ENCODE data around the gene LRRC30.

The LRRC30 gene

GRCh38 chr18:7267973-7268372 lies 37.1 kb downstream of the LRRC30 start:
- Histone ChIP-seq H2BK120ac (ENCODE audit: low read depth, low read length) (no peak overlapping the region), H3K79me1 (replicated peaks; ENCODE audit: low read length, poor library complexity, severe bottlenecking) (no peaks in the 10 kb centered on the region), H2BK5ac (ENCODE audit: low read depth, low read length, poor library complexity, severe bottlenecking) (no peak overlapping the region), H3K18ac (ENCODE audit: low read depth in 1 of 2, low read length in 2 of 2) (no peak overlapping the region), H3K9ac (ENCODE audit: low read length) (no peak overlapping the region), H2AFZ (ENCODE audit: low read depth, low read length) (no peak overlapping the region), H3K14ac (ENCODE audit: low read length in 2 of 2) (no peak overlapping the region), H2AK5ac (ENCODE audit: low read length, severe bottlenecking) (no peak overlapping the region), H2BK15ac (ENCODE audit: low read depth, poor library complexity, severe bottlenecking) (no peak overlapping the region), H3K23ac (ENCODE audit: low read length in 2 of 2) (no peak overlapping the region), H3K36me3 (ENCODE audit: control insufficient read depth in 1 of 2, insufficient read depth in 2 of 2, low read depth in 1 of 2, low read length in 2 of 2) (no peaks in the 10 kb centered on the region), H3K9me3 (ENCODE audit: control insufficient read depth, low read length) (no peaks in the 10 kb centered on the region), H3K27ac (ENCODE audit: low read length, poor library complexity, severe bottlenecking) (no peak overlapping the region), H3K27me3 (ENCODE audit: control insufficient read depth in 1 of 2, insufficient read depth in 1 of 2, low read length in 2 of 2) (no peaks in the 10 kb centered on the region), H3K4me1 (ENCODE audit: control insufficient read depth, insufficient read depth, low read depth, low read length) (peaks cover 4% of the 10 kb centered on the region), H3K4me2 (ENCODE audit: low read length, poor library complexity, severe bottlenecking) (no peak overlapping the region), H2BK12ac (ENCODE audit: low read length in 2 of 2) (no peak overlapping the region), H3K4ac (ENCODE audit: low read depth in 1 of 2, low read length in 2 of 2) (no peak overlapping the region), H4K8ac (ENCODE audit: low read length) (no peak overlapping the region), H3K4me3 (ENCODE audit: insufficient read depth in 1 of 2, low read depth in 1 of 2, low read length in 2 of 2) (no peak overlapping the region), H4K91ac (ENCODE audit: low read length) (no peak overlapping the region)
- no peak for DNase-seq
- 90% methylated on average over 2 of the region's 3 CpGs for WGBS

GRCh38 chr18:7269942-7270341 lies 39.1 kb downstream of the LRRC30 start:
- Histone ChIP-seq H3K27me3 (ENCODE audit: control insufficient read depth in 1 of 2, insufficient read depth in 1 of 2, low read length in 2 of 2) (no peaks in the 10 kb centered on the region), H3K18ac (ENCODE audit: low read depth in 1 of 2, low read length in 2 of 2) (no peak overlapping the region), H2AFZ (ENCODE audit: low read depth, low read length) (no peak overlapping the region), H3K36me3 (ENCODE audit: control insufficient read depth in 1 of 2, insufficient read depth in 2 of 2, low read depth in 1 of 2, low read length in 2 of 2) (no peaks in the 10 kb centered on the region), H2BK15ac (ENCODE audit: low read depth, poor library complexity, severe bottlenecking) (no peak overlapping the region), H3K4me3 (ENCODE audit: insufficient read depth in 1 of 2, low read depth in 1 of 2, low read length in 2 of 2) (no peak overlapping the region), H2BK12ac (ENCODE audit: low read length in 2 of 2) (no peak overlapping the region), H3K9me3 (ENCODE audit: control insufficient read depth, low read length) (no peaks in the 10 kb centered on the region), H3K27ac (ENCODE audit: low read length, poor library complexity, severe bottlenecking) (no peak overlapping the region), H3K4me2 (ENCODE audit: low read length, poor library complexity, severe bottlenecking) (no peak overlapping the region), H2BK5ac (ENCODE audit: low read depth, low read length, poor library complexity, severe bottlenecking) (no peak overlapping the region), H3K79me1 (replicated peaks; ENCODE audit: low read length, poor library complexity, severe bottlenecking) (no peaks in the 10 kb centered on the region), H3K4ac (ENCODE audit: low read depth in 1 of 2, low read length in 2 of 2) (no peak overlapping the region), H3K14ac (ENCODE audit: low read length in 2 of 2) (no peak overlapping the region), H2AK5ac (ENCODE audit: low read length, severe bottlenecking) (no peak overlapping the region), H4K91ac (ENCODE audit: low read length) (no peak overlapping the region), H3K9ac (ENCODE audit: low read length) (no peak overlapping the region), H3K4me1 (ENCODE audit: control insufficient read depth, insufficient read depth, low read depth, low read length) (peaks cover 9% of the 10 kb centered on the region), H3K23ac (ENCODE audit: low read length in 2 of 2) (no peak overlapping the region), H2BK120ac (ENCODE audit: low read depth, low read length) (no peak overlapping the region), H4K8ac (ENCODE audit: low read length) (no peak overlapping the region)
- WGBS = 81% methylated on average over 6 of the region's 6 CpGs
- no peak for DNase-seq

DNA sequence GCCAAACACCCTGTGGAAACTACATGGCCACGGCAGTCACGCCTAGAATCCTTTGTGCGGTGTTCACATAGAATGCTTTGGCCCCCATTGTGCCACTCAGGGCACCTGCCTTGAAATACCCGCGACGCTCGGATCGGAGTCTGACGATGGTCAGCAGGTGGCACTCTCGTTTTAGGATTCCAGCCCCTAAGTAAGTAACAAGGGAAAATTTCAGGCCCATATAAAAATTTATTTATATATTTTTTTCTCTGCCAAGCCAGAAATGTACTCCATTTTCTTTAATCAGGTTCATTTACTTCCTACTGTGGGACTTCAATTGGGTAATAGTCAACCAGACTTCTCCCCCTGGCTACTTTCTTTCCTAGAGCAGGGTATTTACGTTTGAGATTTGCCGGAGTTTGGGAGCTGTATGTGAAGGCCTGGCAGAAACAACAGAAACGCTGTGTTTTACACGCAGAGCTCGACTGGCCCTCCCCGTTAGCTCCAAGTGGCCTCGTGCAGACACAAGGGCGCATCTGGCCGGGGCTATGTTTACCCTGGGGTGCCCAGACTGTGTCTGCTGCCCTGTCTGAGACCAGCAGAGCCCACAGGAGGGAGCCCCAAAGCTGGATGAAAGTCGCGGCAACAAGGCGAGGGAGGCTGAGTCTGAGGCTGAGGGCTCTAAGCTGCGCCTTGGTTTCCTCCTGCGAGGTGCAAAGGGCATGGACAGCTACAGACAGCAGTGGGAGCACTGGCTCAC lies 41.6 kb downstream of the LRRC30 start:
- H4K91ac ChIP-seq (ENCODE audit: low read length) = no peak overlapping the region
- H3K23ac ChIP-seq (ENCODE audit: low read length in 2 of 2) = no peak overlapping the region
- H3K9ac ChIP-seq (ENCODE audit: low read length) = peak overlapping the region; percentile 55
- peak; percentile 63 for DNase-seq
- H2AFZ ChIP-seq (ENCODE audit: low read depth, low read length) = peak overlapping the region; percentile 18
- peak overlapping the region; percentile 59 for H4K8ac ChIP-seq (ENCODE audit: low read length)
- no peak overlapping the region for H2BK5ac ChIP-seq (ENCODE audit: low read depth, low read length, poor library complexity, severe bottlenecking)
- no peaks in the 10 kb centered on the region for H3K36me3 ChIP-seq (ENCODE audit: control insufficient read depth in 1 of 2, insufficient read depth in 2 of 2, low read depth in 1 of 2, low read length in 2 of 2)
- H2BK120ac ChIP-seq (ENCODE audit: low read depth, low read length) = no peak overlapping the region
- no peaks in the 10 kb centered on the region for H3K9me3 ChIP-seq (ENCODE audit: control insufficient read depth, low read length)
- no peak overlapping the region for H3K4me3 ChIP-seq (ENCODE audit: insufficient read depth in 1 of 2, low read depth in 1 of 2, low read length in 2 of 2)
- H3K79me1 ChIP-seq (replicated peaks; ENCODE audit: low read length, poor library complexity, severe bottlenecking) = no peaks in the 10 kb centered on the region
- H3K27ac ChIP-seq (ENCODE audit: low read length, poor library complexity, severe bottlenecking) = peak overlapping the region; percentile 13
- H3K14ac ChIP-seq (ENCODE audit: low read length in 2 of 2) = no peak overlapping the region
- H2BK12ac ChIP-seq (ENCODE audit: low read length in 2 of 2) = no peak overlapping the region
- peak overlapping the region; percentile 17 for H3K4me2 ChIP-seq (ENCODE audit: low read length, poor library complexity, severe bottlenecking)
- no peak overlapping the region for H2AK5ac ChIP-seq (ENCODE audit: low read length, severe bottlenecking)
- H3K4ac ChIP-seq (ENCODE audit: low read depth in 1 of 2, low read length in 2 of 2) = no peak overlapping the region
- WGBS = 43% methylated on average over 21 of the region's 24 CpGs
- H2BK15ac ChIP-seq (ENCODE audit: low read depth, poor library complexity, severe bottlenecking) = peak overlapping the region; percentile 34
- peak overlapping the region in 1 of 2 experiments; percentile 44 for H3K18ac ChIP-seq (ENCODE audit: low read depth in 1 of 2, low read length in 2 of 2)
- peaks cover under 1 to 3% of the 10 kb centered on the region in 2 experiments for H3K27me3 ChIP-seq (ENCODE audit: control insufficient read depth in 1 of 2, insufficient read depth in 1 of 2, low read length in 2 of 2)
- peaks cover 9% of the 10 kb centered on the region for H3K4me1 ChIP-seq (ENCODE audit: control insufficient read depth, insufficient read depth, low read depth, low read length)

- Histone ChIP-seq H3K14ac (ENCODE audit: low read length in 2 of 2) (no peak overlapping the region), H3K18ac (ENCODE audit: low read depth in 1 of 2, low read length in 2 of 2) (no peak overlapping the region), H4K91ac (ENCODE audit: low read length) (no peak overlapping the region), H3K27me3 (ENCODE audit: control insufficient read depth in 1 of 2, insufficient read depth in 1 of 2, low read length in 2 of 2) (peaks cover 6 to 8% of the 10 kb centered on the region in 2 experiments), H3K27ac (ENCODE audit: low read length, poor library complexity, severe bottlenecking) (no peak overlapping the region), H3K79me1 (replicated peaks; ENCODE audit: low read length, poor library complexity, severe bottlenecking) (no peaks in the 10 kb centered on the region), H3K9ac (ENCODE audit: low read length) (peak overlapping the region; percentile 55), H2BK5ac (ENCODE audit: low read depth, low read length, poor library complexity, severe bottlenecking) (no peak overlapping the region), H2BK15ac (ENCODE audit: low read depth, poor library complexity, severe bottlenecking) (no peak overlapping the region), H3K9me3 (ENCODE audit: control insufficient read depth, low read length) (no peaks in the 10 kb centered on the region), H3K36me3 (ENCODE audit: control insufficient read depth in 1 of 2, insufficient read depth in 2 of 2, low read depth in 1 of 2, low read length in 2 of 2) (no peaks in the 10 kb centered on the region), H3K23ac (ENCODE audit: low read length in 2 of 2) (no peak overlapping the region), H2AFZ (ENCODE audit: low read depth, low read length) (peak overlapping the region; percentile 3), H3K4me2 (ENCODE audit: low read length, poor library complexity, severe bottlenecking) (no peak overlapping the region), H4K8ac (ENCODE audit: low read length) (no peak overlapping the region), H3K4ac (ENCODE audit: low read depth in 1 of 2, low read length in 2 of 2) (no peak overlapping the region), H3K4me3 (ENCODE audit: insufficient read depth in 1 of 2, low read depth in 1 of 2, low read length in 2 of 2) (peak overlapping the region in 1 of 2 experiments; percentile 13), H2BK120ac (ENCODE audit: low read depth, low read length) (no peak overlapping the region), H2BK12ac (ENCODE audit: low read length in 2 of 2) (peak overlapping the region in 1 of 2 experiments; percentile 6), H3K4me1 (ENCODE audit: control insufficient read depth, insufficient read depth, low read depth, low read length) (peaks cover 9% of the 10 kb centered on the region), H2AK5ac (ENCODE audit: low read length, severe bottlenecking) (no peak overlapping the region)
- peak; percentile 74 for DNase-seq
- 51% methylated on average over 9 of the region's 12 CpGs for WGBS
Measured at GRCh38 chr18:7273301-7273921, 42.5 kb downstream of the LRRC30 start.

Data from mesenchymal stem cell (in vitro differentiated cells and primary cell).